ENCODE results near the gene SH3BP2.

The SH3BP2 gene

GRCh38 chr4:2832981-2833670, 40.2 kb downstream of the SH3BP2 start:
- no peak for DNase-seq (ENCODE audit: low read depth)

GRCh38 chr4:2833671-2834000, 40.8 kb downstream of the SH3BP2 start:
- no peak for DNase-seq (ENCODE audit: low read depth)

- DNase-seq (ENCODE audit: low read depth), result no peak
Measured at GRCh38 chr4:2834001-2834921, 41.4 kb downstream of the SH3BP2 start.

GRCh38 chr4:2835978-2836377, 43.1 kb downstream of the SH3BP2 start:
- DNase-seq (ENCODE audit: low read depth), result no peak

- DNase-seq (ENCODE audit: low read depth), result no peak
Measured at GRCh38 chr4:2836391-2836859, 43.5 kb downstream of the SH3BP2 start.

GRCh38 chr4:2837110-2837903, 44.4 kb downstream of the SH3BP2 start:
- no peak for DNase-seq (ENCODE audit: low read depth)

- DNase-seq (ENCODE audit: low read depth), result peak; percentile 39
Measured at GRCh38 chr4:2837904-2838496, 45.1 kb downstream of the SH3BP2 start.

GRCh38 chr4:2839060-2839459, 46.2 kb downstream of the SH3BP2 start:
- DNase-seq (ENCODE audit: low read depth), result no peak

GRCh38 chr4:2842687-2843262, 49.9 kb downstream of the SH3BP2 start:
- DNase-seq (ENCODE audit: low read depth), result no peak

GRCh38 chr4:2843263-2843940, 50.5 kb downstream of the SH3BP2 start, which contains the start of gene ADD1:
ADD1 (plus strand) TSS chr4:2843844; CDS start chr4:2875916, 32,072 bp downstream.
- DNase-seq (ENCODE audit: low read depth), result peak; percentile 98

- no peak for DNase-seq (ENCODE audit: low read depth)
Measured at GRCh38 chr4:2843941-2844584, 51.2 kb downstream of the SH3BP2 start.

- no peak for DNase-seq (ENCODE audit: low read depth)
Measured at GRCh38 chr4:2846172-2846571, 53.3 kb downstream of the SH3BP2 start.

GRCh38 chr4:2847302-2847871, 54.5 kb downstream of the SH3BP2 start:
- no peak for DNase-seq (ENCODE audit: low read depth)

- DNase-seq (ENCODE audit: low read depth), result no peak
Measured at GRCh38 chr4:2848449-2848848, 55.6 kb downstream of the SH3BP2 start.

- no peak for DNase-seq (ENCODE audit: low read depth)
Measured at GRCh38 chr4:2849267-2850152, 56.6 kb downstream of the SH3BP2 start.

- no peak for DNase-seq (ENCODE audit: low read depth)
Measured at GRCh38 chr4:2850966-2851798, 58.3 kb downstream of the SH3BP2 start.

GRCh38 chr4:2852481-2852921, 59.6 kb downstream of the SH3BP2 start:
- no peak for DNase-seq (ENCODE audit: low read depth)

- no peak for DNase-seq (ENCODE audit: low read depth)
Measured at GRCh38 chr4:2855584-2855983, 62.7 kb downstream of the SH3BP2 start.

Measured in activated T-cell treated with anti-CD3 and anti-CD28 coated beads for 48 hours (primary cell).